Measurements from ENCODE around the gene EPC2.
"Not testable (repeated sequence)": the region's sequence is repeated elsewhere in the genome, so short reads cannot be mapped to it uniquely, and the experiment has no call there.

EPC2 gene

GRCh38 chr2:148721991-148722777 lies 77.6 kb downstream of the EPC2 start:
- no peak for DNase-seq (ENCODE audit: low read depth)

GRCh38 chr2:148725564-148725963 lies 81.0 kb downstream of the EPC2 start:
- no peak for DNase-seq (ENCODE audit: low read depth)

GRCh38 chr2:148726228-148726627 lies 81.7 kb downstream of the EPC2 start:
- no peak for DNase-seq (ENCODE audit: low read depth)

- no peak for DNase-seq (ENCODE audit: low read depth)
Measured at GRCh38 chr2:148730085-148730484, 85.5 kb downstream of the EPC2 start.

- no peak for DNase-seq (ENCODE audit: low read depth)
Measured at GRCh38 chr2:148737742-148738141, 93.2 kb downstream of the EPC2 start.

- no peak for DNase-seq (ENCODE audit: low read depth)
Measured at GRCh38 chr2:148739454-148740105, 95.0 kb downstream of the EPC2 start.

- DNase-seq (ENCODE audit: low read depth): no peak
Measured at GRCh38 chr2:148742373-148742772, 97.8 kb downstream of the EPC2 start.

- DNase-seq (ENCODE audit: low read depth): no peak
Measured at GRCh38 chr2:148745151-148745851, 100.8 kb downstream of the EPC2 start.

GRCh38 chr2:148746973-148747372 lies 102.4 kb downstream of the EPC2 start:
- DNase-seq (ENCODE audit: low read depth): no peak

GRCh38 chr2:148751907-148752306 lies 107.4 kb downstream of the EPC2 start:
- DNase-seq (ENCODE audit: low read depth): no peak

GRCh38 chr2:148752977-148753376 lies 108.4 kb downstream of the EPC2 start:
- DNase-seq (ENCODE audit: low read depth): no peak

GRCh38 chr2:148754864-148755263 lies 110.3 kb downstream of the EPC2 start:
- no peak for DNase-seq (ENCODE audit: low read depth)

GRCh38 chr2:148756292-148756975 lies 111.9 kb downstream of the EPC2 start:
- peak; percentile 45 for DNase-seq (ENCODE audit: low read depth)

- DNase-seq (ENCODE audit: low read depth): no peak
Measured at GRCh38 chr2:148764815-148765214, 120.3 kb downstream of the EPC2 start.

- no peak for DNase-seq (ENCODE audit: low read depth)
Measured at GRCh38 chr2:148770047-148770446, 125.5 kb downstream of the EPC2 start.

GRCh38 chr2:148781544-148781943 lies 137.0 kb downstream of the EPC2 start:
- DNase-seq (ENCODE audit: low read depth): no peak

GRCh38 chr2:148789059-148789458 lies 144.5 kb downstream of the EPC2 start:
- DNase-seq (ENCODE audit: low read depth): no peak

GRCh38 chr2:148790172-148790571 lies 145.6 kb downstream of the EPC2 start:
- not testable (repeated sequence) for DNase-seq (ENCODE audit: low read depth)

GRCh38 chr2:148794558-148794957 lies 150.0 kb downstream of the EPC2 start:
- DNase-seq (ENCODE audit: low read depth): no peak

- DNase-seq (ENCODE audit: low read depth): no peak
Measured at GRCh38 chr2:148796735-148797512, 152.4 kb downstream of the EPC2 start.

GRCh38 chr2:148802448-148803220 lies 158.1 kb downstream of the EPC2 start:
- DNase-seq (ENCODE audit: low read depth): no peak
